H1 (cell line): ENCODE data around the gene PARS2. TPM values are rescaled to one million over a fixed set of nuclear protein-coding genes. Genes with fewer than 3 reads are reported as not detected.

Source experiments
- CTCF ChIA-PET: fragments of 300-600 bp; sonication (Branson Sonifier 250); formaldehyde crosslinking; loops from one replicate; lab custom pipeline; 2021; ENCODE audit not compliant: partially characterized antibody; lab: Charles Lee
- POLR2A ChIA-PET: fragments of 300-600 bp; sonication (Branson Sonifier 250); formaldehyde crosslinking; loops from one replicate; lab custom pipeline; 2021; ENCODE audit warnings: inconsistent platforms; ENCODE audit not compliant: partially characterized antibody; lab: Charles Lee
- DNase-seq, 2 experiments: peaks; one replicate each; pipeline versions ENCODE4 v3.0.0 to v3.0.0-alpha.2; 2010 to 2022; ENCODE audit warnings: low spot score in 2 of 2, low read depth in 1 of 2, mixed read lengths in 1 of 2
- FAIRE-seq: peaks from 2 replicates; lab custom pipeline; 2011; peaks lifted over from hg19 to GRCh38; lab: Jason Lieb, UNC
- H2AFZ ChIP-seq: 2 replicates; pipeline ENCODE4 v1.8.1; 2012; ENCODE audit warnings: low read length, inconsistent platforms
- H2AK5ac ChIP-seq: 2 replicates; pipeline ENCODE4 v1.6.1; 2013; ENCODE audit warnings: low read depth, low read length
- H2BK120ac ChIP-seq: replicated peaks from 2 replicates; pipeline ENCODE3; 2013; ENCODE audit warnings: low read depth, low read length, inconsistent platforms
- H2BK12ac ChIP-seq: 2 replicates; pipeline ENCODE4 v1.6.1; 2013; ENCODE audit warnings: low read depth, low read length
- H2BK15ac ChIP-seq: 2 replicates; pipeline ENCODE4 v1.6.1; 2013; ENCODE audit warnings: low read length
- H2BK20ac ChIP-seq: 2 replicates; pipeline ENCODE4 v1.6.1; 2013; ENCODE audit warnings: low read length
- H2BK5ac ChIP-seq: 2 replicates; pipeline ENCODE4 v1.6.1; 2013; ENCODE audit warnings: low read depth, low read length
- H3K14ac ChIP-seq: 2 replicates; pipeline ENCODE4 v1.6.1; 2013; ENCODE audit warnings: inconsistent platforms; ENCODE audit not compliant: insufficient read length
- H3K18ac ChIP-seq: 2 replicates; pipeline ENCODE4 v1.6.1; 2013; ENCODE audit warnings: low read length; ENCODE audit errors: extremely low read depth
- H3K23ac ChIP-seq: 2 replicates; pipeline ENCODE4 v1.6.1; 2013; ENCODE audit warnings: inconsistent platforms; ENCODE audit not compliant: insufficient read length
- H3K23me2 ChIP-seq: 2 replicates; pipeline ENCODE4 v1.6.1; 2013; ENCODE audit warnings: low read depth, low read length
- H3K27ac ChIP-seq: 2 replicates; pipeline ENCODE4 v1.6.1; 2011; ENCODE audit warnings: low read depth, low read length, inconsistent platforms
- H3K27me3 ChIP-seq, 4 experiments: replicated peaks in 1 of 4; 1 replicate in 1 of 4; 2 replicates in 3 of 4; pipeline versions ENCODE4 v1.6.1 to v1.8.1; 2011 to 2013; ENCODE audit warnings: low read length in 3 of 4, mild to moderate bottlenecking in 3 of 4, inconsistent platforms in 2 of 4, mixed read lengths in 2 of 4, moderate library complexity in 1 of 4; ENCODE audit not compliant: control insufficient read depth in 3 of 4, insufficient read depth in 3 of 4; ENCODE audit errors: extremely low read depth in 1 of 4
- H3K36me3 ChIP-seq, 4 experiments: 2 replicates each; pipeline versions ENCODE4 v1.6.1 to v1.8.1; 2011 to 2013; ENCODE audit warnings: mild to moderate bottlenecking in 4 of 4, low read length in 3 of 4, moderate library complexity in 2 of 4, control low read depth in 1 of 4, inconsistent platforms in 1 of 4; ENCODE audit not compliant: insufficient read depth in 4 of 4, control insufficient read depth in 2 of 4
- H3K4ac ChIP-seq: replicated peaks from 2 replicates; pipeline ENCODE3; 2013; ENCODE audit warnings: low read length, low read depth, mixed read lengths, inconsistent platforms; ENCODE audit not compliant: insufficient read length
- H3K4me1 ChIP-seq, 4 experiments: replicated peaks in 1 of 4; 1 replicate in 1 of 4; 2 replicates in 3 of 4; pipeline versions ENCODE4 v1.6.1 to v1.8.1; 2011 to 2013; ENCODE audit warnings: low read length in 3 of 4, inconsistent platforms in 2 of 4, mixed read lengths in 1 of 4; ENCODE audit not compliant: insufficient read depth in 4 of 4, control insufficient read depth in 3 of 4
- H3K4me2 ChIP-seq, 2 experiments: 2 replicates each; pipeline versions ENCODE4 v1.6.1 to v1.8.1; 2011 to 2013; ENCODE audit warnings: low read depth in 2 of 2, low read length in 2 of 2, control low read depth in 1 of 2, inconsistent platforms in 1 of 2, mild to moderate bottlenecking in 1 of 2; ENCODE audit not compliant: insufficient read depth in 1 of 2
- H3K4me3 ChIP-seq, 4 experiments: fragments of 200-600, 300-600 bp in 1 of 4; sonication (generic), shearing (Covaris generic), sonication (Bioruptor Twin) in 1 of 4; 2 replicates each; pipeline versions ENCODE4 v1.5.1 to v1.8.1; 2011 to 2016; ENCODE audit warnings: low read length in 4 of 4, low read depth in 3 of 4, control low read depth in 2 of 4, inconsistent platforms in 2 of 4, mild to moderate bottlenecking in 2 of 4, mixed read lengths in 1 of 4, moderate library complexity in 1 of 4; ENCODE audit not compliant: insufficient read depth in 2 of 4; ENCODE audit errors: extremely low read depth in 1 of 4
- H3K56ac ChIP-seq: replicated peaks from 2 replicates; pipeline ENCODE3; 2013; ENCODE audit warnings: low read depth, mild to moderate bottlenecking, mixed read lengths, low read length, inconsistent platforms; ENCODE audit not compliant: insufficient read length
- H3K79me1 ChIP-seq: 2 replicates; pipeline ENCODE4 v1.6.1; 2013; ENCODE audit warnings: low read depth, low read length, control low read depth
- H3K79me2 ChIP-seq, 2 experiments: 2 replicates each; pipeline versions ENCODE4 v1.6.1 to v1.8.1; 2012 to 2013; ENCODE audit warnings: low read length in 2 of 2, mild to moderate bottlenecking in 2 of 2, inconsistent platforms in 1 of 2; ENCODE audit not compliant: insufficient read depth in 2 of 2, control insufficient read depth in 1 of 2
- H3K9ac ChIP-seq, 4 experiments: replicated peaks in 1 of 4; 1 replicate in 1 of 4; 2 replicates in 3 of 4; pipeline versions ENCODE4 v1.6.1 to v1.8.1; 2011 to 2013; ENCODE audit warnings: low read depth in 3 of 4, low read length in 3 of 4, control low read depth in 2 of 4, mild to moderate bottlenecking in 2 of 4, moderate library complexity in 2 of 4, inconsistent platforms in 1 of 4; ENCODE audit errors: extremely low read depth in 1 of 4
- H3K9me3 ChIP-seq, 2 experiments: 2 replicates each; pipeline versions ENCODE4 v1.6.1 to v1.8.1; 2012 to 2013; ENCODE audit warnings: mild to moderate bottlenecking in 2 of 2, moderate library complexity in 2 of 2, control low read depth in 1 of 2, inconsistent platforms in 1 of 2, low read depth in 1 of 2, low read length in 1 of 2, mixed read lengths in 1 of 2; ENCODE audit not compliant: insufficient read depth in 2 of 2
- H4K20me1 ChIP-seq, 2 experiments: replicated peaks in 1 of 2; 2 replicates each; pipeline versions ENCODE3 to v1.8.1; 2011 to 2013; ENCODE audit warnings: inconsistent platforms in 2 of 2, low read length in 2 of 2, mild to moderate bottlenecking in 1 of 2; ENCODE audit not compliant: insufficient read depth in 2 of 2, control insufficient read depth in 1 of 2
- H4K5ac ChIP-seq: 2 replicates; pipeline ENCODE4 v1.6.1; 2013; ENCODE audit warnings: low read length, low read depth, mixed read lengths, inconsistent platforms; ENCODE audit not compliant: insufficient read length
- H4K8ac ChIP-seq: 2 replicates; pipeline ENCODE4 v1.8.0; 2013; ENCODE audit warnings: mild to moderate bottlenecking, moderate library complexity, low read length, inconsistent platforms; ENCODE audit not compliant: insufficient read depth; ENCODE audit errors: extremely low read depth
- H4K91ac ChIP-seq: replicated peaks from 2 replicates; pipeline ENCODE3; 2013; ENCODE audit warnings: low read length, mixed read lengths, inconsistent platforms; ENCODE audit not compliant: insufficient read length
- SIX5 ChIP-seq: IDR thresholded peaks from 2 replicates; pipeline ENCODE4 v1.6.1; 2011; ENCODE audit warnings: mild to moderate bottlenecking, low read depth, low read length
- ZNF274 ChIP-seq: IDR thresholded peaks from 2 replicates; pipeline ENCODE4 v1.7.0; 2012; ENCODE audit warnings: low read length, borderline replicate concordance; ENCODE audit errors: extremely low read depth
- WGBS, 2 experiments: shearing (Covaris generic) in 1 of 2; methylation state at CpG; one replicate each; pipeline versions ENCODE4 v1.1.6 to v1.1.7; 2013 to 2015; ENCODE audit warnings: low lambda C conversion rate in 2 of 2, mixed read lengths in 2 of 2, inconsistent platforms in 1 of 2, low coverage in 1 of 2, missing lambda C conversion rate in 1 of 2; ENCODE audit not compliant: insufficient replicate concordance in 2 of 2, insufficient coverage in 1 of 2, insufficient read length in 1 of 2; ENCODE audit errors: extremely low coverage in 1 of 2, missing lambda C conversion rate in 1 of 2; 5-methylcytosine and 5-hydroxymethylcytosine counted together
- polyA plus RNA-seq, 7 experiments: library from polyadenylated mRNA; depleted of rRNA in 3 of 7; stranded (reverse) in 5 of 7; unstranded in 2 of 7; fragments of >200 nt in 5 of 7; fragments of 200-250 nt in 2 of 7; gene quantifications; 1 replicate in 5 of 7; 2 replicates in 1 of 7; 4 replicates in 1 of 7; pipeline versions ENCODE4 v1.2.1 to v1.2.3, GENCODE V29; 2011 to 2013; ENCODE audit warnings: missing spikeins in 2 of 7, mixed read lengths in 2 of 7
- total RNA-seq: library from RNA; stranded (reverse); fragmentation: NEBNext Ultra II Directional; extraction: Animal tissue kit (Norgen Biotek cat#: 25700); gene quantifications from 2 replicates; pipeline ENCODE4 v1.2.1, GENCODE V29; 2021

PARS2 gene
- total and polyA plus RNA-seq, 2 of the 8 experiments (the other 6 are each of a cell fraction or from before 2014, with no cell fraction given) = 8.9 to 10.0 TPM

DNA sequence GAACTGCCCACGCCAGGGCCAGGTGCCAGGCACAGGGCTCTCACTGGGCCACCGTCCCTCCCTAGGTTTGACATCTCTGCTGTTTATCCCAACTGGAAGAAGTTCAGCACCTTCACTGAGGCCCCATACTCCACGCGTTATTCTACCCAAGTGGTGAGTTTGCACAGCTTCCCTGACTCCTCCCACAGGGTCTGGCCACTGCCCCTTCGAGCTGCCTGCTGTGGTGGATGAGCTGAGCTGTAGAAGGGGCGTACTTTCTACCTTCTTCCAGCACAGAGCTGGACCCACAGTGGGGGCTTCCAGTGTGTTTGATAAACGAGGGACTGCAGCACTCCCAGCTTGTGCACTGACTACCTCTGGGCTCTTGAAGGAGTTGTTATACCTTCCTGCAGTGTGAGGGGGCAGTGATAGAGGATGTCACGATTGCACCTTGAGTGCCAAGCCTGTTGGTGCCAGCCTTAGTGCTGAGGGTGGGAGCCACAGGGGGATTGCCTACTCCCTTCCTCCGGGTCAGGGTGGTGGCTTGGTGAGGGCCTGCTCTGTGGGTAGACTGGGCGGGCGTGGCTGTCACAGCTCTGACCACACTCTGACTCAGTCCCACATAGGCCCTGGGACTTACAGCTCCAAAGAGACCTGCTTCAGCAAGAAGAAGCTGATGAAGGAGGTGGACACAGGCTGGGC, 42.7 kb upstream of the PARS2 start:
- Histone ChIP-seq H3K9me3 (no peaks in the 10 kb centered on the region), H4K5ac (no peak overlapping the region), H3K18ac (no peak overlapping the region), H2BK5ac (no peak overlapping the region), H4K91ac (no peak overlapping the region), H3K27ac (no peak overlapping the region), H3K14ac (no peak overlapping the region), H3K27me3 (no peaks in the 10 kb centered on the region; a peak in 1 of 7 replicates), H2AK5ac (no peak overlapping the region), H3K4me3 (no peak overlapping the region), H3K4me1 (0 out of 7 replicates have a peak, but pooled peaks cover 0 to 3% (median under 1%) of the 10 kb centered on the region in 4 experiments), H3K79me2 (no peaks in the 10 kb centered on the region), H3K79me1 (no peaks in the 10 kb centered on the region), H2AFZ (no peak overlapping the region), H3K36me3 (no peaks in the 10 kb centered on the region), H2BK20ac (no peak overlapping the region), H3K4ac (no peak overlapping the region), H3K9ac (no peak overlapping the region), H3K56ac (no peak overlapping the region), H4K20me1 (no peaks in the 10 kb centered on the region), H4K8ac (no peak overlapping the region), H2BK12ac (peak overlapping the region; percentile 60; the same call in 1 of the 2 replicates), H3K23ac (no peak overlapping the region), H3K4me2 (no peak overlapping the region), H3K23me2 (no peaks in the 10 kb centered on the region), H2BK120ac (no peak overlapping the region), H2BK15ac (no peak overlapping the region)
- DNase-seq (peak in 1 of 2 experiments; percentile 38), FAIRE-seq (no peak)
- CTCF ChIA-PET = interaction anchor here (0.7 to 5.4 kb wide), 13 partner anchors 8 to 228 kb away, joined by 3 to 80 read pairs (median 4); no protein-coding TSS in a partner anchor
- POLR2A ChIA-PET = interaction anchor here (1.2 kb wide), 1 partner anchor 8 kb away, joined by 3 read pairs; no protein-coding TSS in a partner anchor
- WGBS, 2 experiments = 83% methylated on average over 11 of the region's 11 CpGs; no CpG with 5 or more reads in 1 of the 2 experiments
- TF ChIP-seq SIX5 (no peak), ZNF274 (no peak)
